GM19351 (cell line): ENCODE measurements around the gene ARMC8.

Source experiments
- ATAC-seq: cut with Tn5 transposase; IDR thresholded peaks from one replicate; pipeline ENCODE4 v1.9.1; 2021; ENCODE audit warnings: mild to moderate bottlenecking, moderate library complexity; ENCODE audit not compliant: unreplicated experiment

The ARMC8 gene

GRCh38 chr3:138242466-138242865 is 55.4 kb downstream of the ARMC8 start:
- no peak for ATAC-seq

- ATAC-seq = no peak
These were observed 57.9 kb downstream of the ARMC8 start for GRCh38 chr3:138245026-138245425.

- no peak for ATAC-seq
These were observed 62.5 kb downstream of the ARMC8 start for GRCh38 chr3:138249636-138250035.

- no peak for ATAC-seq
These were observed 66.5 kb downstream of the ARMC8 start for GRCh38 chr3:138253609-138254008.

- no peak for ATAC-seq
These were observed 67.1 kb downstream of the ARMC8 start for GRCh38 chr3:138254216-138254615.

GRCh38 chr3:138256022-138256421 is 68.9 kb downstream of the ARMC8 start:
- no peak for ATAC-seq

- ATAC-seq = no peak
These were observed 70.9 kb downstream of the ARMC8 start for GRCh38 chr3:138257986-138258385.

GRCh38 chr3:138259126-138259525 is 72.0 kb downstream of the ARMC8 start:
- no peak for ATAC-seq

GRCh38 chr3:138260611-138261010 is 73.5 kb downstream of the ARMC8 start:
- ATAC-seq = no peak

GRCh38 chr3:138263104-138263503 is 76.0 kb downstream of the ARMC8 start:
- ATAC-seq = no peak

- ATAC-seq = no peak
These were observed 78.6 kb downstream of the ARMC8 start for GRCh38 chr3:138265745-138266144.

- ATAC-seq = no peak
These were observed 80.0 kb downstream of the ARMC8 start for GRCh38 chr3:138267083-138267482.

GRCh38 chr3:138270245-138270644 is 83.1 kb downstream of the ARMC8 start:
- no peak for ATAC-seq

GRCh38 chr3:138271189-138271794 is 84.2 kb downstream of the ARMC8 start:
- peak; percentile 55 for ATAC-seq

- no peak for ATAC-seq
These were observed 94.5 kb downstream of the ARMC8 start for GRCh38 chr3:138281561-138281960.

GRCh38 chr3:138282836-138283235 is 95.7 kb downstream of the ARMC8 start:
- no peak for ATAC-seq

- no peak for ATAC-seq
These were observed 97.0 kb downstream of the ARMC8 start for GRCh38 chr3:138284079-138284478.

- ATAC-seq = no peak
These were observed 97.9 kb downstream of the ARMC8 start for GRCh38 chr3:138284957-138285477.

GRCh38 chr3:138289260-138289659 is 102.2 kb downstream of the ARMC8 start:
- no peak for ATAC-seq

- ATAC-seq = no peak
These were observed 102.6 kb downstream of the ARMC8 start for GRCh38 chr3:138289701-138290100.

- ATAC-seq = no peak
These were observed 109.5 kb downstream of the ARMC8 start for GRCh38 chr3:138296639-138297038.

- ATAC-seq = no peak
These were observed 110.0 kb downstream of the ARMC8 start for GRCh38 chr3:138297059-138297607.

GRCh38 chr3:138297876-138298275 is 110.8 kb downstream of the ARMC8 start:
- ATAC-seq = no peak
